ENCODE results near the gene ABHD8. TPM values are rescaled to one million over a fixed set of nuclear protein-coding genes. Genes with fewer than 3 reads are reported as not detected.

Gene ABHD8
- total RNA-seq, 1 donor from 2014 or later, result 4.6 TPM

- Histone ChIP-seq H3K27ac (no peak overlapping the region), H3K36me3 (no peaks in the 10 kb centered on the region), H3K79me2 (ENCODE audit: low read depth) (peaks cover 15% of the 10 kb centered on the region), H3K4me3 (no peak overlapping the region), H3F3A (ENCODE audit: low read depth) (peaks cover 48% of the 10 kb centered on the region), H3K4me2 (no peak overlapping the region), H3K4me1 (peaks cover 5% of the 10 kb centered on the region), H3K9me3 (ENCODE audit: low read depth) (no peaks in the 10 kb centered on the region), H3K27me3 (no peaks in the 10 kb centered on the region), H3K9ac (no peak overlapping the region), H2AFZ (replicated peaks) (no peak overlapping the region), H4K20me1 (ENCODE audit: low read depth) (peaks cover 5% of the 10 kb centered on the region)
- DNase-seq (ENCODE audit: low spot score), result no peak
- TF ChIP-seq CTCF (IDR thresholded peaks at IDR 0.05), result no peak
- TF ChIP-seq EZH2phosphoT487 (IDR thresholded peaks at IDR 0.05), result no peak
- TF ChIP-seq EZH2 (IDR thresholded peaks at IDR 0.05), result no peak
- Mint-ChIP-seq H3K36me3 (peaks cover 10% of the 10 kb centered on the region), H3K4me1 (peaks cover 21% of the 10 kb centered on the region), H3K27me3 (ENCODE audit: insufficient read depth, low read depth) (peaks cover 18% of the 10 kb centered on the region), H3K4me3 (peak overlapping the region; percentile 100), H3K27ac (no peak overlapping the region), H3K9me3 (no peaks in the 10 kb centered on the region)
These were observed 32.4 kb upstream of the ABHD8 start for GRCh38 chr19:17335575-17335974.

DNA sequence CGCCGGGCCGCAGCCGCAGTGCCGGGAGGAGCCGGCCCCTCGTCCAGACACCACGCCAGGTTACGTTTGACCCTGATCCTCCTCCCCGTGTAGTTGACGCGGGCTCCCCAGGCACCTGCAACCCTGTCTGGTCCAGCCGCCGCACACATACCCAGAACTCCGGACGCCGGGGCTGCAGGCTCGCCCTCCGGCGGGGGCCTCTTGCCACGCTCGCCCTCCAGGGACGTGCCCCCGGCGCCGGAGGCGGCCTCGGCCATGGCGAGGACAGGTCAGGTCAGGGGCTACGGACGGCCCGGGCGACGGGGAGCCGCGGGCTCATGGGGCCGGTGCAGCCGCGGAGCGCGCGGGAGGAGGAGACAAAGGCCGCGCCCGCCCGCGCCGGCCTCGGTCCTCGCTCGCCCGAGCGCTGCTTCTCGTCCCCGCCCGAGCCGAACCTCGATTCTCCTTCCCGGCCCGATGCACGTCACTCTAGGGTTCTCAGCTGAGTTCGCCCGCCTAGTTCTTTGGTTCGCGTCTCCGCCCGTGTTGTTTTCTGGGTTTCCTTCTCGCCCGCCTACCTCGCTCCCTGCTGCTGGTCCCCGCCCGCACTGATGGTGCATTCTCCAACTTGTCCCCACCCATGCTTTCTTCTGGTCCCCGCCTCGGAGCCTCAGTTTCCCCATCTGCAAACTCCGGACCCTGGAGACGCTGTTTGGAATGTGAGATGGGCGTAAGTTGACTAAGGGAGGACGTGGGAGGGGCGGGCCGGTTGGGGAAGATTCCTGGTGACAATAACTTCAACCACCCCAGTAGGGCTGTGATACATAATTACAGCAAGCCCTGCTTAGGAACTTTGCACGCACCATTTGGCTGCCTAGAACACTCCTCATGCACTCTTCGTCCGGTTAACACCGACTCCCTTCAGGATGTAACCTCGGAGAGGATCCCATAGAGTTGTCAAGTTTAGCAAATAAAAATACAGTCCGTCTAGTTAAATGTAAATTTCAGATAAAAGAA lies 31.5 kb upstream of the ABHD8 start, which contains the start of gene ANO8:
Gene ANO8, minus strand, starts transcription at position 442 of the 996 bp plus-strand sequence. Its CDS starts 185 bp downstream, at position 257.
- H3K9me3 Mint-ChIP-seq, result no peaks in the 10 kb centered on the region
- no peak for TF ChIP-seq EZH2phosphoT487 (IDR thresholded peaks at IDR 0.05)
- TF ChIP-seq EZH2 (IDR thresholded peaks at IDR 0.05), result peak; percentile 35
- no peak for TF ChIP-seq CTCF (IDR thresholded peaks at IDR 0.05)
- H3K27me3 Mint-ChIP-seq (ENCODE audit: insufficient read depth, low read depth), result peaks cover 18% of the 10 kb centered on the region
- H3K27ac ChIP-seq, result no peak within 1 kb of the TSS
- H3K27ac Mint-ChIP-seq, result peak within 1 kb of the TSS; percentile 87
- peaks cover 3% of the 10 kb centered on the region for H3K27me3 ChIP-seq
- H4K20me1 ChIP-seq (ENCODE audit: low read depth), result peaks cover 8% of the 10 kb centered on the region
- no peaks in the 10 kb centered on the region for H3K9me3 ChIP-seq (ENCODE audit: low read depth)
- peaks cover 5% of the 10 kb centered on the region for H3K4me1 ChIP-seq
- peaks cover 15% of the 10 kb centered on the region for H3K79me2 ChIP-seq (ENCODE audit: low read depth)
- peak within 1 kb of the TSS; percentile 82 for H2AFZ ChIP-seq (replicated peaks)
- H3K4me1 Mint-ChIP-seq, result peaks cover 22% of the 10 kb centered on the region
- H3K4me3 ChIP-seq, result peak within 1 kb of the TSS; percentile 97
- peak; percentile 98 for DNase-seq (ENCODE audit: low spot score)
- H3K4me3 Mint-ChIP-seq, result peak within 1 kb of the TSS; percentile 100
- peaks cover 15% of the 10 kb centered on the region for H3K36me3 Mint-ChIP-seq
- peak within 1 kb of the TSS; percentile 34 for H3K9ac ChIP-seq
- H3K4me2 ChIP-seq, result peak within 1 kb of the TSS; percentile 86
- no peaks in the 10 kb centered on the region for H3K36me3 ChIP-seq
- H3F3A ChIP-seq (ENCODE audit: low read depth), result peaks cover 49% of the 10 kb centered on the region

DNA sequence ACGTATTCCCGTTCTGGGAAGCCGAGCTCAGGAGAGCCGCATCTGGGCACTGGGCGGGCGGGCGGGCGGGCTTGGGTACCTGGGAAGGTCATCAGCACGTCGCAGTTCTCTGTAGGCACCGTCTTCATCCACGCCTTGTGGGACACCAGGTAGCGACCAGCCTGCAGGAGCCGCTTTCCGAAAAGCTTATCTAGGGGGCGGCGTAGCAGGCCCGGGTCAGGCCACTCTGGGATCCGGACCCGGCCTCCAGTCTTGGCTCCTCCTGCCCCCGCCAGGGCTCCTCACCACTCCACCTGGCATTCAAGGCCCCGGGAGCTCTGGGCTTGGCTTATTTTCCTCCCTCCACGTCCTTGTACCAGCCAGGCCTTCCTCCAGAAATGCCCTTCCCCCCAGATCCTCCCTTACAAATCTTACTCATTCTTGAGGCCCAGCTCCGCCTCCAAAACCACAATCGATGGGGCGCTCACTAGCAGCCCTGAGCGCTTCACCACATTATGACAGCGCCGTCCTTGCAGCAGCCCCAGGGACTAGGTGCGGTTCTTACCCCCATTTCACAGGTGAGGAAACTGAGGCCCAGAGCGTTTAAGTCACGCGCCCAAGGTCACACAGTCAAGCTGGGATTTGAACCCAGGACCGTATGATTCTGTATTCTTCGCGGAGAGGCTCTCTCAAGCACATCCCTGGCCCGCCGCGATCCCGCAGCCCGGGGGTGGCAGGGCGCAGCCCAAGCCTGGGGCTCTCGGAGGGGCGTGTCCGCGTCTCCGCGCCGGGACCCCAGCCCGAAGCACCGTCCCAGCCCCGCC lies 30.6 kb upstream of the ABHD8 start:
- peaks cover 18% of the 10 kb centered on the region for H3K27me3 Mint-ChIP-seq (ENCODE audit: insufficient read depth, low read depth)
- H3K79me2 ChIP-seq (ENCODE audit: low read depth), result peaks cover 15% of the 10 kb centered on the region
- H2AFZ ChIP-seq (replicated peaks), result peak overlapping the region; percentile 82
- H3K4me1 ChIP-seq, result peaks cover 7% of the 10 kb centered on the region
- H3K27me3 ChIP-seq, result peaks cover 12% of the 10 kb centered on the region
- peak overlapping the region; percentile 34 for H3K9ac ChIP-seq
- no peak overlapping the region for H3K27ac ChIP-seq
- peaks cover 8% of the 10 kb centered on the region for H4K20me1 ChIP-seq (ENCODE audit: low read depth)
- H3K4me3 ChIP-seq, result peak overlapping the region; percentile 97
- H3F3A ChIP-seq (ENCODE audit: low read depth), result peaks cover 52% of the 10 kb centered on the region
- H3K36me3 ChIP-seq, result no peaks in the 10 kb centered on the region
- peak overlapping the region; percentile 91 for H3K4me3 Mint-ChIP-seq
- no peaks in the 10 kb centered on the region for H3K9me3 ChIP-seq (ENCODE audit: low read depth)
- H3K36me3 Mint-ChIP-seq, result peaks cover 16% of the 10 kb centered on the region
- peaks cover 22% of the 10 kb centered on the region for H3K4me1 Mint-ChIP-seq
- H3K4me2 ChIP-seq, result peak overlapping the region; percentile 86
- no peaks in the 10 kb centered on the region for H3K9me3 Mint-ChIP-seq
- DNase-seq (ENCODE audit: low spot score), result peak; percentile 50
- peak overlapping the region; percentile 79 for H3K27ac Mint-ChIP-seq
- no peak for TF ChIP-seq CTCF (IDR thresholded peaks at IDR 0.05)
- TF ChIP-seq EZH2 (IDR thresholded peaks at IDR 0.05), result no peak
- TF ChIP-seq EZH2phosphoT487 (IDR thresholded peaks at IDR 0.05), result no peak
